Left kidney (tissue), 8 donors: ENCODE results near the gene ALDH2. TPM values are rescaled to one million over a fixed set of nuclear protein-coding genes. Genes with fewer than 3 reads are reported as not detected.
"Not testable (repeated sequence)": the region's sequence is repeated elsewhere in the genome, so short reads cannot be mapped to it uniquely, and the experiment has no call there.

Source experiments
- DNase-seq: peaks from one replicate; pipeline ENCODE4 v3.0.0-alpha.2; 2013
- long read RNA-seq, 8 donors: transcript quantifications; one replicate each; lab custom pipeline, GENCODE V29; 2026
- polyA plus RNA-seq: library from polyadenylated mRNA; unstranded; fragments of 120-200 nt; gene quantifications from one replicate; pipeline ENCODE4 v1.2.1, GENCODE V29; 2013; ENCODE audit not compliant: insufficient read length

ALDH2 gene
- 91.9 TPM for polyA plus RNA-seq
- long read RNA-seq, donor 1, full-length matches to known transcripts: 34 of 46 reads
- long read RNA-seq, donor 1, partial matches to known transcripts: 12 of 46 reads
- long read RNA-seq, donor 1, other reads (novel, unspliced or antisense): 0 of 46 reads
- long read RNA-seq, donor 2, full-length matches to known transcripts: 25 of 30 reads
- long read RNA-seq, donor 2, partial matches to known transcripts: 5 of 30 reads
- long read RNA-seq, donor 2, other reads (novel, unspliced or antisense): 0 of 30 reads
- long read RNA-seq, donor 3, full-length matches to known transcripts: 17 of 22 reads
- long read RNA-seq, donor 3, partial matches to known transcripts: 5 of 22 reads
- long read RNA-seq, donor 3, other reads (novel, unspliced or antisense): 0 of 22 reads
- long read RNA-seq, donor 4, full-length matches to known transcripts: 1 of 1 reads
- long read RNA-seq, donor 4, partial matches to known transcripts: 0 of 1 reads
- long read RNA-seq, donor 4, other reads (novel, unspliced or antisense): 0 of 1 reads
- long read RNA-seq, donor 5, full-length matches to known transcripts: 42 of 73 reads
- long read RNA-seq, donor 5, partial matches to known transcripts: 31 of 73 reads
- long read RNA-seq, donor 5, other reads (novel, unspliced or antisense): 0 of 73 reads
- long read RNA-seq, donor 6, full-length matches to known transcripts: 29 of 40 reads
- long read RNA-seq, donor 6, partial matches to known transcripts: 11 of 40 reads
- long read RNA-seq, donor 6, other reads (novel, unspliced or antisense): 0 of 40 reads
- long read RNA-seq, donor 7, full-length matches to known transcripts: 40 of 60 reads
- long read RNA-seq, donor 7, partial matches to known transcripts: 20 of 60 reads
- long read RNA-seq, donor 7, other reads (novel, unspliced or antisense): 0 of 60 reads
- long read RNA-seq, donor 8, full-length matches to known transcripts: 21 of 21 reads
- long read RNA-seq, donor 8, partial matches to known transcripts: 0 of 21 reads
- long read RNA-seq, donor 8, other reads (novel, unspliced or antisense): 0 of 21 reads

- DNase-seq: peak; percentile 86
Measured at GRCh38 chr12:111766608-111767361, at the start of gene ALDH2. ALDH2 (plus strand) TSS chr12:111766933; CDS start chr12:111766983, 50 bp downstream.

- DNase-seq: not testable (repeated sequence)
Measured at GRCh38 chr12:111719316-111719715, 47.4 kb upstream of the ALDH2 start.

DNA sequence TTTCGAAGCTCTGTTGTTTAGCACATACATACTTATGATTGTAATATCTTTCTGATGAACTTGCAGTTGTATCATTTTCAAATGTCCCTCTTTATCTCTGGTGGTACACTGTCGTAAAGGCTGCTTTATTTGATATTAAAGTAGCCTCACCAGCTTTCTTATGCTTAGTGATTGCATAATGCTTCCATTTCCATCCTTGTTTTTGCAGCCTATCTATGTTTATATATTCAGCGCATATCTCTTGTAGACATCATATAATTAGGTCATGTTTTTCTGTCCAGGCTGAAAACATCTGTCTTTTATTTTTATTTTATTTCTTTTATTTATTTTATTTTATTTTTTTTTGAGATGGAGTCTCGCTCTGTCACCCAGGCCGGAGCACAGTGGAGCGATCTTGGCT, 46.3 kb upstream of the ALDH2 start:
- DNase-seq: no peak

- not testable (repeated sequence) for DNase-seq
Measured at GRCh38 chr12:111723646-111724360, 42.9 kb upstream of the ALDH2 start.

DNA sequence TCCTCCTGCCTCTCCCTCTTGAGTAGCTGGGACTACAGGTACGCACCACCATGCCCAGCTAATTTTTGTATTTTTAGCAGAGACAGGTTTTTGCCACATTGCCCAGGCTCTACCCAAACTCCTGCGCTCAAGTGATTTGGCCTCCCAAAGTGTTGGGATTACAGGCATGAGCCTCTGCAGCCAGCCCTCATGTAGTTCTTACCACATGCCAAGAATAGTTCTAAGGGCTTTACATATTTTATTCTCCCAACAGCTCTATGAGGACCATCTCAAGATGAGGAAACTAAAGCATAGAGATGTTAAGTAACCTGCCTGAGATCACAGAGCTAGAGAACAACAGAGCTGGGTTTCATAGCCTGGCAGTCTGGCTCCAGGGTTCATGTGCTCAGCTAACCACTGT, 37.9 kb upstream of the ALDH2 start:
- DNase-seq: no peak

DNA sequence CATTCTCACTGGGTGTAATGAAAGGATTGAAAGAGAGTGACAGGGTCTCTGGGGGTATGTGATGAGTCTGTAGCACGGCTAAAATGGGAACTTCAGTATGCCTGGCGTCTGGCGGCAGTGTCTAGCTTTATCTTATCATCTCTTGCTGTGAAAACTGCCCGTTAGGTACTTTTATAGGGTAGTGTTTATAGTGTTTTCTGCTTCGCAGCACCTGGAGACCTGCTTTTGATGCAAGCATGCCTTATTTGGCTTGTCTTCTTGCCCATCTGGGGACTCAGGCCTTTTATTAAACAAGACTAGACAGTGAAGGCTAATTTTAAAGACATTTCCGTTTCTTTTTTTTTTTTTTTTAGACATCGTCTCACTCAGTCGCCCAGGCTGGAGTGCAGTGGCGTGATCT, 36.3 kb upstream of the ALDH2 start:
- DNase-seq: no peak

DNA sequence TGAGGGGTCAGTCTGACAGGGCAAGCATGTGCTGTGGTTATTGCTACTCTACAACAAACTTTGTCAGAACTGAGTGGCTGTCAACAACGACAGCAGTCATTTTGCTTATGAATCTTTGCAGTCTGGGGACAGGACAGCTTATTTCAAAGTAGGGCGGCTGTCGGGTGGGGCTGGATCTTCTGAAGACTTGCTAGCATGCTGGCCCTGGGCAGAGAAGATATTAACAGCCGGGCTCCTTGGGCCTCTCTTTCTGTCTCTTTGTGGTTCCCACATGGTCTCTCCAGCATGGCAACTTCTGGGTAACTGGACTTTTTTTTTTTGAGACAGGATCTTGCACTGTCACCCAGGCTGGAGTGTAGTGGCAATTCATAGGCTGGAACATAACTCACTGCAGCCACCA, 33.9 kb upstream of the ALDH2 start:
- DNase-seq: no peak

- DNase-seq: no peak
Measured at GRCh38 chr12:111733340-111733915, 33.3 kb upstream of the ALDH2 start.

- DNase-seq: not testable (repeated sequence)
Measured at GRCh38 chr12:111739524-111739923, 27.2 kb upstream of the ALDH2 start.

- DNase-seq: no peak
Measured at GRCh38 chr12:111741235-111741812, 25.4 kb upstream of the ALDH2 start.

GRCh38 chr12:111745211-111745610, 21.5 kb upstream of the ALDH2 start:
- no peak for DNase-seq

DNA sequence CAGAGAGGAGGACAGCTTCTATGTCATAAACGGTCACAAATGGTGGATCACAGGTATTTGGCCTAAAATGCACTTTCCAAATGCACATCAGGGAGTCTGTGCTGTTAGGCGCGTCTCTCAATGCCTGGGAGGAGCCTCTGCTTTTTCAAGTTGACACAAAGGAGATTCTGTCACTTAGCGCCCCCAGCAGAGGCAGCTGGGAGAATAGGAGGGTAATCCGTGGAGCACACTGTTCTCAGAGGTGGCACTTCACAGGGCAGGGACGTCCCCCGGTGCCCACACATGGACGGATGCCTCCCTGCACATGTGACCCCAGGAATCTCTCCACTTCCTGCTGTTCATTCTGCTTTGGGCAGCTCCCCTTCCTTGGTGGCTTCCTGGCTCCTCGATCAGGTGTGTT, 19.4 kb upstream of the ALDH2 start:
- no peak for DNase-seq

GRCh38 chr12:111748151-111748672, 18.5 kb upstream of the ALDH2 start:
- DNase-seq: no peak

- no peak for DNase-seq
Measured at GRCh38 chr12:111748867-111749266, 17.9 kb upstream of the ALDH2 start.

DNA sequence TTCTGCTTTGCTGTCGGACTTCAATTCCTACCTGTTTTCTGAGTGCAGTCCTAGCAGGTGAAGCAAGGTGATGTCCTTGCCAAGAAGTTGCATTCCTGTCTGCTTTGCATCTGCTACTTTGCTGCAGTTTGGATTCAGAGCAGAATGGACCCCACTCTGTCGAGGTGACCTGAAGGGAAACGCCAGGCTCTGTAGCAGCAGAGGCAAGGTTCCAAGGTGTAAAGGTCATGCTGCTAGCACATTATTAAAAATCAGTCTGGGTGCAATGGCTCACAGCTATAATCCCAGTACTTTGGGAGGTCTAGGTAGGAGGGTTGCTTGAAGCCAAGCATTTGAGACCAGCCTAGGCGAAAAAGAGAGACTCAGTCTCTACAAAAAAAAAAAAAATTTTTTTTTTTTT, 17.3 kb upstream of the ALDH2 start:
- no peak for DNase-seq

GRCh38 chr12:111753144-111753881, 13.4 kb upstream of the ALDH2 start:
- DNase-seq: no peak

- DNase-seq: no peak
Measured at GRCh38 chr12:111754671-111755070, 12.1 kb upstream of the ALDH2 start.

- no peak for DNase-seq
Measured at GRCh38 chr12:111756196-111756595, 10.5 kb upstream of the ALDH2 start.

DNA sequence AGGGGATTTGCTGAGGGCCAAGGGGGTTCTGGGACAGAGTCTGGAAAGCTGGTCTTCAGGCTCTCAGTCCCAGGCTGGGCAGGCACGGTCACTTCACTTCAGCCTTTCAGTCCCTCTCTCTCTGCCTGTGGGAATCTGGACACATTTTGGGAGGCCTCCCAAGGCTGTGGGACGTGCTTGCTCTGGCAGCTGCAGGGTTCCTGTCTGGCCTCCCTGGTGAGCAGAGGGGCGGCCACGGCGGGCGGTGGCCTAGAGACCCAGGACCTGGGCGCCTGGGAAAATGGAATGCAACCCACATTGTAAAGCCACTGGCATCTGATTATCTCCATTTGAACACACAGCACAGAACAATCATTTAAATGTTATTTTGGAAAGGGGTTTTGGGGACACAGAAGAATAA, 10.1 kb upstream of the ALDH2 start:
- no peak for DNase-seq
